Heart right ventricle (tissue), 16 donors: Measurements from ENCODE around the gene NCAPG2. TPM values are rescaled to one million over a fixed set of nuclear protein-coding genes. Genes with fewer than 3 reads are reported as not detected.
"Not testable (repeated sequence)": the region's sequence is repeated elsewhere in the genome, so short reads cannot be mapped to it uniquely, and the experiment has no call there.

Source experiments
- ATAC-seq, 8 donors: fragments of 200-7000 bp; cut with Tn5 transposase; one replicate each; pipeline ENCODE4 v1.9.1; 2020; ENCODE audit warnings: mild to moderate bottlenecking in 8 of 8, moderate library complexity in 8 of 8, moderate number of reproducible peaks in 1 of 8
- DNase-seq, 2 donors: peaks; one replicate each; pipeline ENCODE4 v3.0.0-alpha.2; 2020
- H3K27ac ChIP-seq, 10 donors: fragments of 200-600 bp; sonication (generic) in 2 of 10; one replicate each; pipeline versions ENCODE4 v1.5.0 to v1.8.0; 2020 to 2022; ENCODE audit warnings: mild to moderate bottlenecking in 3 of 10
- H3K27me3 ChIP-seq, 7 donors: fragments of 200-600 bp; one replicate each; pipeline ENCODE4 v1.8.0; 2021 to 2022; ENCODE audit warnings: mild to moderate bottlenecking in 2 of 7
- H3K36me3 ChIP-seq, 9 donors: fragments of 200-600 bp; sonication (generic) in 1 of 9; one replicate each; pipeline versions ENCODE4 v1.5.0 to v1.8.0; 2020 to 2022; ENCODE audit warnings: mild to moderate bottlenecking in 2 of 9
- H3K4me1 ChIP-seq, 9 donors: fragments of 200-600 bp; sonication (generic) in 1 of 9; one replicate each; pipeline versions ENCODE4 v1.5.0 to v1.8.0; 2020 to 2022; ENCODE audit warnings: mild to moderate bottlenecking in 4 of 9
- H3K4me3 ChIP-seq, 10 donors: fragments of 200-600 bp; sonication (generic) in 2 of 10; one replicate each; pipeline versions ENCODE4 v1.5.0 to v1.8.0; 2020 to 2022; ENCODE audit warnings: mild to moderate bottlenecking in 7 of 10, moderate library complexity in 2 of 10
- H3K9me3 ChIP-seq, 11 donors: fragments of 200-600 bp in 10 of 11; sonication (generic) in 2 of 11; one replicate each; pipeline versions ENCODE4 v1.5.0 to v1.8.0; 2013 to 2022; ENCODE audit warnings: mild to moderate bottlenecking in 2 of 11, control low read depth in 1 of 11, moderate library complexity in 1 of 11
- WGBS, 2 donors: extraction: QIAGEN DNeasy Blood & Tissue Kit; methylation state at CpG; one replicate each; pipeline ENCODE4 v1.1.7; 2013; ENCODE audit warnings: inconsistent platforms in 1 of 2; 5-methylcytosine and 5-hydroxymethylcytosine counted together
- intact Hi-C, 10 donors: fragments of 100-400 bp; cut with DNase I; formaldehyde crosslinking; loops; one replicate each; pipeline versions ENCODE4 v1.11.1 to v1.14.2; 2022
- polyA plus RNA-seq, 2 donors: library from polyadenylated mRNA; stranded (reverse); fragments of 200-250 nt; gene quantifications; one replicate each; pipeline ENCODE4 v1.2.3, GENCODE V29; 2013
- total RNA-seq, 10 donors: library from RNA; stranded (reverse); fragmentation: NEBNext Ultra II Directional in 3 of 10; extraction: Animal tissue kit (Norgen Biotek cat#: 25700) in 3 of 10; gene quantifications; one replicate each; pipeline versions ENCODE4 v1.2.1 to v1.2.4, GENCODE V29; 2021 to 2023
- TF ChIP-seq, protein P1 (sequence below), 9 donors: fragments of 200-600 bp; sonication (generic) in 2 of 9; IDR thresholded peaks; one replicate each; pipeline versions ENCODE4 v1.5.0 to v1.8.0; 2021 to 2022; ENCODE audit warnings: antibody characterized with exemption in 9 of 9, mild to moderate bottlenecking in 5 of 9, moderate library complexity in 1 of 9
- donor health status: Arrhythmogenic right ventricular cardiomyopathy.
- donor health status: ischemic (EF 13 %, LVEDD 7.1; RV severe dilation, severe dysfunction).
- donor health status: healthy with polysubstance abuse.
- donor health status: DM: no; HTN: yes; CAD: no.
- donor health status: DM: no; HTN: no; CAD: no.
- donor health status: ischemic (EF 25% LVEDD 6.9; RV normal size, moderate dysfunction).
- donor health status: ischemic (EF 25% LVEDD 5.7; RV mildly dilated, moderate dysfunction).
- donor health status: healthy.
- donor health status: DM: yes; HTN: yes; CAD: no.
- donor health status: Ischemic cardiomyopathy.
- donor health status: ischemic (EF 35%, LVEDD 5.7; RV mildly dilated, moderate dysfunction).
- donor health status: nonischemic (EF 11% LVEDD 7.7; RV severe dilation, severe dysfunction).
- donor health status: DM: yes; HTN: yes; CAD: no.
- donor health status: PGD.
- donor health status: ischemic (EF 29% LVEDD 5.4; RV normal size, mild dysfunction).
- donor health status: nonischemic (EF 23%, LVEDD 6.1; RV moderate dilation, normal function).

NCAPG2 gene
- total and polyA plus RNA-seq, 12 donors: 1.3 to 8.0 (median 4.6) TPM

- DNase-seq (no peak), ATAC-seq (no peak)
- Histone ChIP-seq H3K27me3 (no peaks in the 10 kb centered on the region), H3K36me3 (peaks cover 0 to 68% (median 0%) of the 10 kb centered on the region in 9 donors), H3K9me3 (no peaks in the 10 kb centered on the region), H3K27ac (no peak overlapping the region), H3K4me3 (no peak overlapping the region), H3K4me1 (no peaks in the 10 kb centered on the region)
- TF ChIP-seq, protein P1, sequence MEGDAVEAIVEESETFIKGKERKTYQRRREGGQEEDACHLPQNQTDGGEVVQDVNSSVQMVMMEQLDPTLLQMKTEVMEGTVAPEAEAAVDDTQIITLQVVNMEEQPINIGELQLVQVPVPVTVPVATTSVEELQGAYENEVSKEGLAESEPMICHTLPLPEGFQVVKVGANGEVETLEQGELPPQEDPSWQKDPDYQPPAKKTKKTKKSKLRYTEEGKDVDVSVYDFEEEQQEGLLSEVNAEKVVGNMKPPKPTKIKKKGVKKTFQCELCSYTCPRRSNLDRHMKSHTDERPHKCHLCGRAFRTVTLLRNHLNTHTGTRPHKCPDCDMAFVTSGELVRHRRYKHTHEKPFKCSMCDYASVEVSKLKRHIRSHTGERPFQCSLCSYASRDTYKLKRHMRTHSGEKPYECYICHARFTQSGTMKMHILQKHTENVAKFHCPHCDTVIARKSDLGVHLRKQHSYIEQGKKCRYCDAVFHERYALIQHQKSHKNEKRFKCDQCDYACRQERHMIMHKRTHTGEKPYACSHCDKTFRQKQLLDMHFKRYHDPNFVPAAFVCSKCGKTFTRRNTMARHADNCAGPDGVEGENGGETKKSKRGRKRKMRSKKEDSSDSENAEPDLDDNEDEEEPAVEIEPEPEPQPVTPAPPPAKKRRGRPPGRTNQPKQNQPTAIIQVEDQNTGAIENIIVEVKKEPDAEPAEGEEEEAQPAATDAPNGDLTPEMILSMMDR (IDR thresholded peaks at IDR 0.05): no peak
- intact Hi-C loops: no loop called here
- 92 to 94% methylated on average over 3 of the region's 3 CpGs for WGBS, 2 donors
These were observed 27.7 kb downstream of the NCAPG2 start for GRCh38 chr7:158676906-158677305.

- no peak for ATAC-seq
- intact Hi-C loops: no loop called here
- 82 to 84% methylated on average over 7 of the region's 7 CpGs for WGBS, 2 donors
- Histone ChIP-seq H3K36me3 (peaks cover 0 to 74% (median 0%) of the 10 kb centered on the region in 9 donors), H3K27me3 (no peaks in the 10 kb centered on the region), H3K9me3 (no peaks in the 10 kb centered on the region), H3K4me3 (no peak overlapping the region), H3K4me1 (no peaks in the 10 kb centered on the region), H3K27ac (no peak overlapping the region)
- TF ChIP-seq, protein P1 (IDR thresholded peaks at IDR 0.05): no peak
- DNase-seq: no peak
These were observed 28.3 kb downstream of the NCAPG2 start for GRCh38 chr7:158676171-158676840.

DNA sequence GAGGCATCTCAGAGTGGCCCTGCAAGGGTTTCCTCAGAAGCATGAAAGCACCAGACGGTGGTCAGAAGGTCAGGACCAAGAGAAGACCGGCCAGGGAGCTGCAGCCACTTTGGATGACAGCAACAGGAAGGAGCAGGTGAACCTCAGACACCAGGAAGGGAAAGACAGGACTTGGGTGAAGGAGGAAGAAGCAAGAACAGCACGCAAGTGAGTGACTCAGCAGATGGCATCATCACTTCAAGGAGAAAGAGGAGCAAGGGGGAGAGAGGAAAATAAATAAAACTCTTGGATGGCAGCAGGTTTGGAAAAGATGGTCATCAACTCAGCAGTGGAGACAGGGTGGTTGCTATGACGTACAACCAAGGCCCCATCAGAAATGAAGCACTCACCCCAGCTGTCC, 31.6 kb downstream of the NCAPG2 start:
- 69 to 71% methylated on average over 4 of the region's 4 CpGs for WGBS, 2 donors
- intact Hi-C loops: no loop called here

DNA sequence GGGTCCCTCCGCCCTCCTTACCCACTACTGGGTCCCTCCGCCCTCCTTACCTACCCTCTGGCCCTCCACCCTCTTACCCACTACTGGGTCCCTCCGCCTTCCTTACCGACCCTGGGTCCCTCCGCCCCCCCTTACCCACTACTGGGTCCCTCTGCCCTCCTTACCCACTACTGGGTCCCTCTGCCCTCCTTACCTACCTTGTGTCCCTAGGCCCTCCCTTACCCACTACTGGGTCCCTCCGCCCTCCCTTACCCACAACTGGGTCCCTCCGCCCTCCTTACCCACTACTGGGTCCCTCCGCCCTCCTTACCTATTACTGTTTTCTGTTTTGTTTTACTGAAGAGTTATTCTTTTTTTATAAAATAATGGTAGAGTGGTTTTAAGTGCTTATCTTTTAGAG, 36.5 kb downstream of the NCAPG2 start:
- DNase-seq, ATAC-seq, H3K9me3 ChIP-seq, H3K27ac ChIP-seq, intact Hi-C loops, H3K27me3 ChIP-seq, H3K4me3 ChIP-seq, H3K4me1 ChIP-seq: not testable (repeated sequence)
- H3K36me3 ChIP-seq: peaks cover 0 to 59% (median 0%) of the 10 kb centered on the region in 9 donors
- 95 to 97% methylated on average over 7 of the region's 8 CpGs for WGBS, 2 donors

More for the DNA sequence above, 31.6 kb downstream of the NCAPG2 start:
- Histone ChIP-seq H3K27me3 (no peaks in the 10 kb centered on the region), H3K4me1 (no peaks in the 10 kb centered on the region), H3K27ac (no peak overlapping the region), H3K9me3 (no peaks in the 10 kb centered on the region), H3K4me3 (no peak overlapping the region), H3K36me3 (peaks cover 0 to 61% (median 0%) of the 10 kb centered on the region in 9 donors)
- DNase-seq (no peak), ATAC-seq (no peak)
- TF ChIP-seq, protein P1 (IDR thresholded peaks at IDR 0.05): no peak

- DNase-seq, intact Hi-C loops, H3K27me3 ChIP-seq, H3K9me3 ChIP-seq, H3K4me3 ChIP-seq, H3K4me1 ChIP-seq, ATAC-seq, H3K27ac ChIP-seq: not testable (repeated sequence)
- WGBS, 2 donors: 92% methylated on average over 18 to 20 of the region's 24 CpGs
- peaks cover 0 to 66% (median 0%) of the 10 kb centered on the region in 9 donors for H3K36me3 ChIP-seq
These were observed 37.5 kb downstream of the NCAPG2 start for GRCh38 chr7:158666966-158667678.
